ENCODE results near the gene AFF3.

The AFF3 gene

GRCh38 chr2:99728166-99728565 lies 414.2 kb downstream of the AFF3 start:
- intact Hi-C loops (cut with DNase I), result no loop called here
- no peak for DNase-seq

- no peak for DNase-seq
- intact Hi-C loops (cut with DNase I), result no loop called here
These were observed 415.2 kb downstream of the AFF3 start for GRCh38 chr2:99727199-99727598.

- intact Hi-C loops (cut with DNase I), result no loop called here
- no peak for DNase-seq
These were observed 415.7 kb downstream of the AFF3 start for GRCh38 chr2:99726691-99727090.

- DNase-seq, result no peak
- intact Hi-C loops (cut with DNase I), result no loop called here
These were observed 416.6 kb downstream of the AFF3 start for GRCh38 chr2:99725820-99726219.

- no peak for DNase-seq
- intact Hi-C loops (cut with DNase I), result no loop called here
These were observed 419.9 kb downstream of the AFF3 start for GRCh38 chr2:99722476-99722875.

GRCh38 chr2:99719102-99719501 lies 423.3 kb downstream of the AFF3 start:
- intact Hi-C loops (cut with DNase I), result no loop called here
- no peak for DNase-seq

- no peak for DNase-seq
- intact Hi-C loops (cut with DNase I), result no loop called here
These were observed 426.4 kb downstream of the AFF3 start for GRCh38 chr2:99715956-99716355.

GRCh38 chr2:99714349-99714748 lies 428.0 kb downstream of the AFF3 start:
- DNase-seq, result no peak
- intact Hi-C loops (cut with DNase I), result no loop called here

- no peak for DNase-seq
- intact Hi-C loops (cut with DNase I), result no loop called here
These were observed 431.2 kb downstream of the AFF3 start for GRCh38 chr2:99711144-99711543.

GRCh38 chr2:99710721-99711120 lies 431.7 kb downstream of the AFF3 start:
- DNase-seq, result peak in 19 of 42 donors; percentile 7 to 58 (median 19)
- intact Hi-C loops (cut with DNase I), result no loop called here

- no peak for DNase-seq
- intact Hi-C loops (cut with DNase I), result no loop called here
These were observed 433.2 kb downstream of the AFF3 start for GRCh38 chr2:99709229-99709628.

GRCh38 chr2:99708231-99708630 lies 434.2 kb downstream of the AFF3 start:
- intact Hi-C loops (cut with DNase I), result no loop called here
- no peak for DNase-seq

GRCh38 chr2:99707592-99707991 lies 434.8 kb downstream of the AFF3 start:
- intact Hi-C loops (cut with DNase I), result no loop called here
- DNase-seq, result no peak

- DNase-seq, result no peak
- intact Hi-C loops (cut with DNase I), result no loop called here
These were observed 435.7 kb downstream of the AFF3 start for GRCh38 chr2:99706735-99707134.

- intact Hi-C loops (cut with DNase I), result no loop called here
These were observed 440.9 kb downstream of the AFF3 start for GRCh38 chr2:99701503-99701902.

GRCh38 chr2:99700482-99701398 lies 441.6 kb downstream of the AFF3 start:
- DNase-seq, result peak in 2 of 42 donors; percentile 3 to 17
- intact Hi-C loops (cut with DNase I), result no loop called here

More at GRCh38 chr2:99701503-99701902, 440.9 kb downstream of the AFF3 start:
- DNase-seq, result no peak

- intact Hi-C loops (cut with DNase I), result no loop called here
- DNase-seq, result no peak
These were observed 443.5 kb downstream of the AFF3 start for GRCh38 chr2:99698896-99699295.

GRCh38 chr2:99697811-99698568 lies 444.4 kb downstream of the AFF3 start:
- intact Hi-C loops (cut with DNase I), result no loop called here
- DNase-seq, result no peak

GRCh38 chr2:99695944-99696253 lies 446.5 kb downstream of the AFF3 start:
- intact Hi-C loops (cut with DNase I), result no loop called here
- no peak for DNase-seq

GRCh38 chr2:99695130-99695943 lies 447.1 kb downstream of the AFF3 start:
- no peak for DNase-seq
- intact Hi-C loops (cut with DNase I), result no loop called here
